Lower leg skin (tissue), 4 donors: ENCODE measurements around the gene SETMAR. TPM values are rescaled to one million over a fixed set of nuclear protein-coding genes. Genes with fewer than 3 reads are reported as not detected.

ENCODE experiments used
- DNase-seq, 2 donors: peaks; one replicate each; pipeline ENCODE4 v3.0.0-alpha.2; 2019; ENCODE audit warnings: low spot score in 2 of 2
- H3K4me3 ChIP-seq: fragments of 200-600 bp; sonication (generic); 2 replicates; pipeline ENCODE4 v1.5.1; 2017; ENCODE audit warnings: mild to moderate bottlenecking, low read depth; ENCODE audit not compliant: poor library complexity, severe bottlenecking
- CTCF ChIP-seq, 3 donors: fragments of 450-650 bp; IDR thresholded peaks; one replicate each; pipeline ENCODE4 v1.5.1; 2016; ENCODE audit warnings: antibody characterized with exemption in 3 of 3, mild to moderate bottlenecking in 3 of 3, moderate library complexity in 2 of 3
- POLR2A ChIP-seq, 2 donors: fragments of 450-650 bp; IDR thresholded peaks; one replicate each; pipeline ENCODE4 v1.6.1; 2016 to 2017; ENCODE audit warnings: antibody characterized with exemption in 2 of 2, mild to moderate bottlenecking in 1 of 2, moderate library complexity in 1 of 2
- WGBS, 2 donors: methylation state at CpG; one replicate each; pipeline ENCODE4 v1.1.5; 2018; 5-methylcytosine and 5-hydroxymethylcytosine counted together
- intact Hi-C: fragments of 100-400 bp; cut with DNase I; formaldehyde crosslinking; loops from one replicate; pipeline ENCODE4 v1.15.0; 2023; ENCODE audit warnings: low total_unique reads
- total RNA-seq, 4 donors: library from RNA; depleted of rRNA; stranded (reverse); fragments of >200 nt; gene quantifications; one replicate each; pipeline ENCODE4 v1.1.0, GENCODE V29; 2016

SETMAR gene
- total RNA-seq, 4 donors from 2014 or later: 19.9 to 29.8 (median 27.6) TPM

GRCh38 chr3:4332574-4332973 is 29.4 kb downstream of the SETMAR start:
- intact Hi-C loops: no loop called here
- 88 to 96% methylated on average over 3 of the region's 3 CpGs for WGBS, 2 donors
- TF ChIP-seq POLR2A (IDR thresholded peaks at IDR 0.05) (no peak), CTCF (IDR thresholded peaks at IDR 0.05) (no peak)
- no peak overlapping the region for H3K4me3 ChIP-seq
- no peak for DNase-seq

- no peak for DNase-seq
- H3K4me3 ChIP-seq: no peak overlapping the region
- intact Hi-C loops: no loop called here
- TF ChIP-seq CTCF (IDR thresholded peaks at IDR 0.05): no peak
- no peak for TF ChIP-seq POLR2A (IDR thresholded peaks at IDR 0.05)
- WGBS, 2 donors: 97 to 98% methylated on average over 3 of the region's 3 CpGs
These were observed 29.8 kb downstream of the SETMAR start for GRCh38 chr3:4332991-4333390.

GRCh38 chr3:4334548-4334947 is 31.4 kb downstream of the SETMAR start:
- DNase-seq: no peak
- 65 to 74% methylated on average over 1 of the region's 1 CpG for WGBS, 2 donors
- H3K4me3 ChIP-seq: no peak overlapping the region
- TF ChIP-seq CTCF (IDR thresholded peaks at IDR 0.05) (no peak), POLR2A (IDR thresholded peaks at IDR 0.05) (no peak)
- intact Hi-C loops: no loop called here

- intact Hi-C loops: no loop called here
- WGBS, 2 donors: 56 to 60% methylated on average over 5 of the region's 5 CpGs
- no peak for DNase-seq
- no peak overlapping the region for H3K4me3 ChIP-seq
- TF ChIP-seq CTCF (IDR thresholded peaks at IDR 0.05) (no peak), POLR2A (IDR thresholded peaks at IDR 0.05) (no peak)
These were observed 32.8 kb downstream of the SETMAR start for GRCh38 chr3:4335840-4336562.

GRCh38 chr3:4336850-4337546 is 33.8 kb downstream of the SETMAR start:
- TF ChIP-seq CTCF (IDR thresholded peaks at IDR 0.05) (no peak), POLR2A (IDR thresholded peaks at IDR 0.05) (no peak)
- WGBS, 2 donors: 57 to 61% methylated on average over 3 of the region's 3 CpGs
- intact Hi-C loops: no loop called here
- no peak overlapping the region for H3K4me3 ChIP-seq
- no peak for DNase-seq
